ENCODE results near the gene KCNIP1.

DNA sequence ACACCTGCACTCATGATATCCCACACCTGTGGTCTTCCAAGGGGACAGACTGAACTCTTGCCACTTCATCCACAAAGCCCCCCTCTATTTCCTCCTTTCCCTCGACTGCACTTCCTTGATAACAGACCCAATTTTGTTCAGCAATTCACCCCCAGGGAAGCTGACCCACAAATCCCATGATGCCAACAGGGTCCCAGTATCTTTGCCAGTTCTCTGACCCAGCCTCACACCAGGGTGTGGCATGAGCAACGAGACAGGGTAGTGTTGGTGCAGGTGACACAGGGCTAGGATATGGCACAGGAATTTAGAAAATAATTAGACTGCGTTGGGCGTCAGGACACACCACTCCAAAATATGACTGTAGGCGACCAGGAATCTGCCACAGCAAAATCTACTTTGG lies 30.2 kb upstream of the KCNIP1 start:
- TF ChIP-seq, protein P1, sequence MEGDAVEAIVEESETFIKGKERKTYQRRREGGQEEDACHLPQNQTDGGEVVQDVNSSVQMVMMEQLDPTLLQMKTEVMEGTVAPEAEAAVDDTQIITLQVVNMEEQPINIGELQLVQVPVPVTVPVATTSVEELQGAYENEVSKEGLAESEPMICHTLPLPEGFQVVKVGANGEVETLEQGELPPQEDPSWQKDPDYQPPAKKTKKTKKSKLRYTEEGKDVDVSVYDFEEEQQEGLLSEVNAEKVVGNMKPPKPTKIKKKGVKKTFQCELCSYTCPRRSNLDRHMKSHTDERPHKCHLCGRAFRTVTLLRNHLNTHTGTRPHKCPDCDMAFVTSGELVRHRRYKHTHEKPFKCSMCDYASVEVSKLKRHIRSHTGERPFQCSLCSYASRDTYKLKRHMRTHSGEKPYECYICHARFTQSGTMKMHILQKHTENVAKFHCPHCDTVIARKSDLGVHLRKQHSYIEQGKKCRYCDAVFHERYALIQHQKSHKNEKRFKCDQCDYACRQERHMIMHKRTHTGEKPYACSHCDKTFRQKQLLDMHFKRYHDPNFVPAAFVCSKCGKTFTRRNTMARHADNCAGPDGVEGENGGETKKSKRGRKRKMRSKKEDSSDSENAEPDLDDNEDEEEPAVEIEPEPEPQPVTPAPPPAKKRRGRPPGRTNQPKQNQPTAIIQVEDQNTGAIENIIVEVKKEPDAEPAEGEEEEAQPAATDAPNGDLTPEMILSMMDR (IDR thresholded peaks at IDR 0.05; ENCODE audit: low read depth, low read length) = no peak
- TF ChIP-seq MYC (IDR thresholded peaks at IDR 0.05; ENCODE audit: low read depth, low read length) = no peak

Measured in NB4 (cell line).